HEK293 (cell line): ENCODE results near the gene SCN8A.

Source experiments
- CTCF ChIA-PET: fragments of 350-600 bp; formaldehyde crosslinking; extraction: SDS; loops from one replicate; lab custom pipeline; 2021; ENCODE audit warnings: antibody characterized with exemption; lab: Yijun Ruan, JAX
- POLR2A ChIA-PET: fragments of 300-600 bp; formaldehyde crosslinking; extraction: SDS; loops from one replicate; lab custom pipeline; 2020; ENCODE audit warnings: antibody characterized with exemption, inconsistent platforms; lab: Yijun Ruan, JAX
- H3K27ac ChIP-seq: fragments of 200-500 bp; sonication (Bioruptor generic); 2 replicates; pipeline ENCODE4 v1.5.1; 2014; ENCODE audit warnings: low read depth, low read length, control low read depth, inconsistent platforms; ENCODE audit errors: extremely low read depth
- H3K36me3 ChIP-seq, 2 experiments: fragments of 200-500 bp in 1 of 2; sonication (Bioruptor generic) in 1 of 2; 1 replicate in 1 of 2; 2 replicates in 1 of 2; pipeline ENCODE4 v1.5.1; 2014 to 2017; ENCODE audit warnings: inconsistent platforms in 2 of 2, low read length in 2 of 2; ENCODE audit not compliant: control insufficient read depth in 2 of 2, insufficient read depth in 1 of 2
- H3K4me1 ChIP-seq: fragments of 200-500 bp; sonication (Bioruptor generic); 2 replicates; pipeline ENCODE4 v1.5.1; 2014; ENCODE audit warnings: mild to moderate bottlenecking, low read length, inconsistent platforms; ENCODE audit not compliant: control insufficient read depth, insufficient read depth
- H3K4me3 ChIP-seq: 2 replicates; pipeline ENCODE4 v1.5.1; 2011; ENCODE audit warnings: low read depth, mild to moderate bottlenecking, control low read depth, low read length, moderate library complexity
- H3K9me3 ChIP-seq: fragments of 200-500 bp; sonication (Bioruptor generic); 2 replicates; pipeline ENCODE4 v1.5.1; 2014; ENCODE audit warnings: low read depth, low read length, inconsistent platforms; ENCODE audit not compliant: control insufficient read depth, insufficient read depth
- EGR2 ChIP-seq: fragments of 450-650 bp; formaldehyde crosslinking; IDR thresholded peaks from 2 replicates; pipeline ENCODE4 v1.5.1; 2016; ENCODE audit warnings: low read depth, missing biosample characterization, missing genetic modification characterization
- GLI2 ChIP-seq: fragments of 450-650 bp; formaldehyde crosslinking; IDR thresholded peaks from 2 replicates; pipeline ENCODE4; 2017; ENCODE audit warnings: missing biosample characterization, missing genetic modification characterization, low read depth, borderline replicate concordance
- GLIS2 ChIP-seq: fragments of 450-650 bp; formaldehyde crosslinking; IDR thresholded peaks from 2 replicates; pipeline ENCODE4 v1.5.1; 2016; ENCODE audit warnings: missing biosample characterization, missing genetic modification characterization
- KLF1 ChIP-seq: fragments of 450-650 bp; formaldehyde crosslinking; IDR thresholded peaks from 2 replicates; pipeline ENCODE4 v1.5.1; 2016; ENCODE audit warnings: missing biosample characterization, missing genetic modification characterization
- RBAK ChIP-seq: fragments of 450-650 bp; formaldehyde crosslinking; IDR thresholded peaks from 2 replicates; pipeline ENCODE4 v1.5.1; 2016; ENCODE audit warnings: missing biosample characterization, missing genetic modification characterization
- SCRT1 ChIP-seq: fragments of 450-650 bp; formaldehyde crosslinking; IDR thresholded peaks from 2 replicates; pipeline ENCODE4 v1.5.1; 2016; ENCODE audit warnings: missing biosample characterization, missing genetic modification characterization, borderline replicate concordance
- SP2 ChIP-seq: fragments of 450-650 bp; formaldehyde crosslinking; IDR thresholded peaks from 2 replicates; pipeline ENCODE4 v1.5.1; 2016; ENCODE audit warnings: missing biosample characterization, missing genetic modification characterization
- WT1 ChIP-seq: fragments of 450-650 bp; formaldehyde crosslinking; IDR thresholded peaks from 2 replicates; pipeline ENCODE4 v1.5.1; 2016; ENCODE audit warnings: missing biosample characterization, missing genetic modification characterization
- ZBTB20 ChIP-seq: fragments of 450-650 bp; formaldehyde crosslinking; IDR thresholded peaks from 2 replicates; pipeline ENCODE4 v1.5.1; 2016; ENCODE audit warnings: missing biosample characterization, missing genetic modification characterization
- ZFHX2 ChIP-seq: fragments of 450-650 bp; formaldehyde crosslinking; conservative IDR thresholded peaks from 2 replicates; pipeline ENCODE4 v1.5.1; 2016; ENCODE audit warnings: missing biosample characterization, missing genetic modification characterization
- ZNF132 ChIP-seq: fragments of 450-650 bp; formaldehyde crosslinking; IDR thresholded peaks from 2 replicates; pipeline ENCODE4 v1.5.1; 2017; ENCODE audit warnings: missing biosample characterization, missing genetic modification characterization, borderline replicate concordance
- ZNF184 ChIP-seq: fragments of 450-650 bp; IDR thresholded peaks from 2 replicates; pipeline ENCODE4 v1.5.1; 2018; ENCODE audit warnings: missing biosample characterization, mild to moderate bottlenecking, missing genetic modification characterization
- ZNF341 ChIP-seq: fragments of 450-650 bp; formaldehyde crosslinking; IDR thresholded peaks from 2 replicates; pipeline ENCODE4; 2016; ENCODE audit warnings: low read depth, missing biosample characterization, missing genetic modification characterization
- ZNF548 ChIP-seq: fragments of 450-650 bp; formaldehyde crosslinking; IDR thresholded peaks from 2 replicates; pipeline ENCODE4 v1.5.1; 2016; ENCODE audit warnings: missing biosample characterization, missing genetic modification characterization
- ZNF600 ChIP-seq: fragments of 450-650 bp; formaldehyde crosslinking; IDR thresholded peaks from 2 replicates; pipeline ENCODE4 v1.5.1; 2016; ENCODE audit warnings: missing biosample characterization, missing genetic modification characterization
- ZNF768 ChIP-seq: fragments of 450-650 bp; formaldehyde crosslinking; IDR thresholded peaks from 2 replicates; pipeline ENCODE4 v1.5.1; 2018; ENCODE audit warnings: missing biosample characterization, mild to moderate bottlenecking, missing genetic modification characterization
- ZNF791 ChIP-seq: fragments of 450-650 bp; formaldehyde crosslinking; IDR thresholded peaks from 2 replicates; pipeline ENCODE4 v1.5.1; 2016; ENCODE audit warnings: missing biosample characterization, missing genetic modification characterization
- TF ChIP-seq, protein P1 (sequence below): fragments of 450-650 bp; formaldehyde crosslinking; IDR thresholded peaks from 2 replicates; pipeline ENCODE4 v1.5.1; 2016; ENCODE audit warnings: missing biosample characterization, missing genetic modification characterization, borderline replicate concordance
- TF ChIP-seq, protein P2 (sequence below): fragments of 450-650 bp; formaldehyde crosslinking; IDR thresholded peaks from 2 replicates; pipeline ENCODE4 v1.5.1; 2017; ENCODE audit warnings: missing biosample characterization, missing genetic modification characterization
- TF ChIP-seq, protein P3 (sequence below): fragments of 450-650 bp; formaldehyde crosslinking; IDR thresholded peaks from 2 replicates; pipeline ENCODE4 v1.5.1; 2016; ENCODE audit warnings: missing biosample characterization, missing genetic modification characterization
- TF ChIP-seq, protein P4 (sequence below): fragments of 450-650 bp; formaldehyde crosslinking; IDR thresholded peaks from 2 replicates; pipeline ENCODE4 v1.5.1; 2016; ENCODE audit warnings: missing biosample characterization, missing genetic modification characterization
- TF ChIP-seq, protein P5 (sequence below): fragments of 450-650 bp; formaldehyde crosslinking; IDR thresholded peaks from 2 replicates; pipeline ENCODE4 v1.5.1; 2016; ENCODE audit warnings: missing biosample characterization, missing genetic modification characterization
- TF ChIP-seq, protein P6 (sequence below): fragments of 450-650 bp; formaldehyde crosslinking; IDR thresholded peaks from 2 replicates; pipeline ENCODE4 v1.5.1; 2016; ENCODE audit warnings: missing biosample characterization, missing genetic modification characterization

Gene SCN8A

DNA sequence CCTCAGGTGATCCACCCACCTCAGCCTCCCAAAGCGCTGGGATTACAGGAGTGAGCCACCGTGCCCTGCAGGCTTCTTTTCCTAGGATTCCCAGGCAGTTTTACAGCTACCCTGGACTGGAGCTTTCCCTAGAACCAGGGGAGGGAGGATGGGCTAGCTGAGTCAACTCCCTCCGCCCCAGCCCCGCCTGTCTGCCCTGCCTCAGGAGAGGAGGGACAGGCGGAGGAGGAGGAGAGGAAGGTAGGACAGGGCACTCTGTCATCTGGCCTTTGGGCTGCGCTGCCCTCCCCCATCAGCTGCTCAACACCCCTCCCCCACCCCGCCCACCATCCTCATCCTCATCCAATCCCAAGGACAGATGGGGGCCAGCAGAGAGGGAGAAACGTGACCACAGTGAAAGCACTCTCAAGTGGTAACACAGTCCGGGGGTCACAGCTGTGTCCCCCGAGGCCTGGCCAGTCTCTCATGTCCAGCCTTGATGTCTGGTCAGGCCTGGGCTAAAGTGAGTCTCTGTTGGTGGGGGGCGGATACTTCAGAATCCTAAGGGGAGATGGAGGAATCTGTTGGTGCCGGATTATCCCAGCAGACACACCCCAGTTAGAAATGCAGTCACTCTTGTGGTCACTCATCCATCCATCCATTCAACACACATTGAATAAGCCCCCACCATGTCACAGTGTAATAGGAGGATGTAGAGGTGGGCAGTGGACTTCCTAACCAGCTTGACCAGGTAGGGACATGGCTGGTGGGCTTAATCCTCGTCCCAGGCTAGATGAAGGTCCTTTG, 245.2 kb downstream of the SCN8A start:
- POLR2A ChIA-PET, result no interaction called here

DNA sequence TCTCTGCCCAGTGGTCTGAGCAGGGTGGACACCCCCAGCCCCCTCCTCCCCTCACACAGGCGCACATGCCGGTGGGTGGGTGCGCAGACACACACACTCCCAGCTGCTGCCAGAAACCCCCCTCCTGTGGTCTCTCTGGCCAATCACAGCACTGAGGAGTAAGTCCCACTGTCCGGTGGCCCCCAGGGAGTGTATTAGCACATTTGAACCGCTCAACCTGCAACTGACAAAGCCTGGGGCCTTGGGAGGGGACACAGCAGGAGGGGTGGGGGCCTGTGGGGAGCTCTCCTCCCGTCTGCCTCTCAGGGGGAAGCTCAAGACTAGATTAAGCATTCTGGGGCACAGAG, 245.8 kb downstream of the SCN8A start:
- Histone ChIP-seq H3K4me1 (0 out of 2 replicates have a peak, but pooled peaks cover 3% of the 10 kb centered on the region), H3K4me3 (no peak overlapping the region), H3K36me3 (no peaks in the 10 kb centered on the region), H3K27ac (no peak overlapping the region), H3K9me3 (no peaks in the 10 kb centered on the region)
- CTCF ChIA-PET, result interaction anchor here (0.6 to 2.7 kb wide), 2 partner anchors 13 to 240 kb away, joined by 3 to 13 read pairs; no protein-coding TSS in a partner anchor
- TF ChIP-seq, protein P1, sequence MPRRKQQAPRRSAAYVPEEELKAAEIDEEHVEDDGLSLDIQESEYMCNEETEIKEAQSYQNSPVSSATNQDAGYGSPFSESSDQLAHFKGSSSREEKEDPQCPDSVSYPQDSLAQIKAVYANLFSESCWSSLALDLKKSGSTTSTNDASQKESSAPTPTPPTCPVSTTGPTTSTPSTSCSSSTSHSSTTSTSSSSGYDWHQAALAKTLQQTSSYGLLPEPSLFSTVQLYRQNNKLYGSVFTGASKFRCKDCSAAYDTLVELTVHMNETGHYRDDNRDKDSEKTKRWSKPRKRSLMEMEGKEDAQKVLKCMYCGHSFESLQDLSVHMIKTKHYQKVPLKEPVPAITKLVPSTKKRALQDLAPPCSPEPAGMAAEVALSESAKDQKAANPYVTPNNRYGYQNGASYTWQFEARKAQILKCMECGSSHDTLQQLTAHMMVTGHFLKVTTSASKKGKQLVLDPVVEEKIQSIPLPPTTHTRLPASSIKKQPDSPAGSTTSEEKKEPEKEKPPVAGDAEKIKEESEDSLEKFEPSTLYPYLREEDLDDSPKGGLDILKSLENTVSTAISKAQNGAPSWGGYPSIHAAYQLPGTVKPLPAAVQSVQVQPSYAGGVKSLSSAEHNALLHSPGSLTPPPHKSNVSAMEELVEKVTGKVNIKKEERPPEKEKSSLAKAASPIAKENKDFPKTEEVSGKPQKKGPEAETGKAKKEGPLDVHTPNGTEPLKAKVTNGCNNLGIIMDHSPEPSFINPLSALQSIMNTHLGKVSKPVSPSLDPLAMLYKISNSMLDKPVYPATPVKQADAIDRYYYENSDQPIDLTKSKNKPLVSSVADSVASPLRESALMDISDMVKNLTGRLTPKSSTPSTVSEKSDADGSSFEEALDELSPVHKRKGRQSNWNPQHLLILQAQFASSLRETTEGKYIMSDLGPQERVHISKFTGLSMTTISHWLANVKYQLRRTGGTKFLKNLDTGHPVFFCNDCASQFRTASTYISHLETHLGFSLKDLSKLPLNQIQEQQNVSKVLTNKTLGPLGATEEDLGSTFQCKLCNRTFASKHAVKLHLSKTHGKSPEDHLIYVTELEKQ (tag by site-specific recombination), result no peak
- no peak for TF ChIP-seq SCRT1 (tag by site-specific recombination)
- no peak for TF ChIP-seq ZNF132 (tag by site-specific recombination)
- no peak for TF ChIP-seq GLI2
- TF ChIP-seq, protein P2, sequence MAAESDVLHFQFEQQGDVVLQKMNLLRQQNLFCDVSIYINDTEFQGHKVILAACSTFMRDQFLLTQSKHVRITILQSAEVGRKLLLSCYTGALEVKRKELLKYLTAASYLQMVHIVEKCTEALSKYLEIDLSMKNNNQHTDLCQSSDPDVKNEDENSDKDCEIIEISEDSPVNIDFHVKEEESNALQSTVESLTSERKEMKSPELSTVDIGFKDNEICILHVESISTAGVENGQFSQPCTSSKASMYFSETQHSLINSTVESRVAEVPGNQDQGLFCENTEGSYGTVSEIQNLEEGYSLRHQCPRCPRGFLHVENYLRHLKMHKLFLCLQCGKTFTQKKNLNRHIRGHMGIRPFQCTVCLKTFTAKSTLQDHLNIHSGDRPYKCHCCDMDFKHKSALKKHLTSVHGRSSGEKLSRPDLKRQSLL, result no peak
- TF ChIP-seq ZNF184 (tag by site-specific recombination), result no peak
- TF ChIP-seq ZNF548, result no peak
- TF ChIP-seq, protein P3, sequence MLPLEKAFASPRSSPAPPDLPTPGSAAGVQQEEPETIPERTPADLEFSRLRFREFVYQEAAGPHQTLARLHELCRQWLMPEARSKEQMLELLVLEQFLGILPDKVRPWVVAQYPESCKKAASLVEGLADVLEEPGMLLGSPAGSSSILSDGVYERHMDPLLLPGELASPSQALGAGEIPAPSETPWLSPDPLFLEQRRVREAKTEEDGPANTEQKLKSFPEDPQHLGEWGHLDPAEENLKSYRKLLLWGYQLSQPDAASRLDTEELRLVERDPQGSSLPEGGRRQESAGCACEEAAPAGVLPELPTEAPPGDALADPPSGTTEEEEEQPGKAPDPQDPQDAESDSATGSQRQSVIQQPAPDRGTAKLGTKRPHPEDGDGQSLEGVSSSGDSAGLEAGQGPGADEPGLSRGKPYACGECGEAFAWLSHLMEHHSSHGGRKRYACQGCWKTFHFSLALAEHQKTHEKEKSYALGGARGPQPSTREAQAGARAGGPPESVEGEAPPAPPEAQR, result no peak
- TF ChIP-seq RBAK (tag by site-specific recombination), result no peak
- TF ChIP-seq, protein P4, sequence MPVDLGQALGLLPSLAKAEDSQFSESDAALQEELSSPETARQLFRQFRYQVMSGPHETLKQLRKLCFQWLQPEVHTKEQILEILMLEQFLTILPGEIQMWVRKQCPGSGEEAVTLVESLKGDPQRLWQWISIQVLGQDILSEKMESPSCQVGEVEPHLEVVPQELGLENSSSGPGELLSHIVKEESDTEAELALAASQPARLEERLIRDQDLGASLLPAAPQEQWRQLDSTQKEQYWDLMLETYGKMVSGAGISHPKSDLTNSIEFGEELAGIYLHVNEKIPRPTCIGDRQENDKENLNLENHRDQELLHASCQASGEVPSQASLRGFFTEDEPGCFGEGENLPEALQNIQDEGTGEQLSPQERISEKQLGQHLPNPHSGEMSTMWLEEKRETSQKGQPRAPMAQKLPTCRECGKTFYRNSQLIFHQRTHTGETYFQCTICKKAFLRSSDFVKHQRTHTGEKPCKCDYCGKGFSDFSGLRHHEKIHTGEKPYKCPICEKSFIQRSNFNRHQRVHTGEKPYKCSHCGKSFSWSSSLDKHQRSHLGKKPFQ (tag by site-specific recombination), result no peak
- TF ChIP-seq ZBTB20 (tag by site-specific recombination), result no peak
- TF ChIP-seq ZNF768 (tag by site-specific recombination), result no peak
- POLR2A ChIA-PET, result no interaction called here

More for the DNA sequence above, 245.2 kb downstream of the SCN8A start:
- Histone ChIP-seq H3K27ac (no peak overlapping the region), H3K36me3 (no peaks in the 10 kb centered on the region), H3K4me3 (no peak overlapping the region), H3K4me1 (0 out of 2 replicates have a peak, but pooled peaks cover 3% of the 10 kb centered on the region), H3K9me3 (no peaks in the 10 kb centered on the region)
- CTCF ChIA-PET, result interaction anchor here (0.8 to 2.7 kb wide), 2 partner anchors 12 to 15 kb away, joined by 3 to 13 read pairs; no protein-coding TSS in a partner anchor
- TF ChIP-seq, protein P5, sequence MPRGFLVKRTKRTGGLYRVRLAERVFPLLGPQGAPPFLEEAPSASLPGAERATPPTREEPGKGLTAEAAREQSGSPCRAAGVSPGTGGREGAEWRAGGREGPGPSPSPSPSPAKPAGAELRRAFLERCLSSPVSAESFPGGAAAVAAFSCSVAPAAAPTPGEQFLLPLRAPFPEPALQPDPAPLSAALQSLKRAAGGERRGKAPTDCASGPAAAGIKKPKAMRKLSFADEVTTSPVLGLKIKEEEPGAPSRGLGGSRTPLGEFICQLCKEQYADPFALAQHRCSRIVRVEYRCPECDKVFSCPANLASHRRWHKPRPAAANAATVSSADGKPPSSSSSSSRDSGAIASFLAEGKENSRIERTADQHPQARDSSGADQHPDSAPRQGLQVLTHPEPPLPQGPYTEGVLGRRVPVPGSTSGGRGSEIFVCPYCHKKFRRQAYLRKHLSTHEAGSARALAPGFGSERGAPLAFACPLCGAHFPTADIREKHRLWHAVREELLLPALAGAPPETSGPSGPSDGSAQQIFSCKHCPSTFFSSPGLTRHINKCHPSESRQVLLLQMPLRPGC (tag by site-specific recombination), result no peak
- TF ChIP-seq ZFHX2 (tag by site-specific recombination), result peak; percentile 58; the same call in 1 of the 2 replicates
- TF ChIP-seq GLIS2 (tag by site-specific recombination), result no peak
- peak; percentile 50 for TF ChIP-seq SP2 (tag by site-specific recombination)
- TF ChIP-seq, protein P6, sequence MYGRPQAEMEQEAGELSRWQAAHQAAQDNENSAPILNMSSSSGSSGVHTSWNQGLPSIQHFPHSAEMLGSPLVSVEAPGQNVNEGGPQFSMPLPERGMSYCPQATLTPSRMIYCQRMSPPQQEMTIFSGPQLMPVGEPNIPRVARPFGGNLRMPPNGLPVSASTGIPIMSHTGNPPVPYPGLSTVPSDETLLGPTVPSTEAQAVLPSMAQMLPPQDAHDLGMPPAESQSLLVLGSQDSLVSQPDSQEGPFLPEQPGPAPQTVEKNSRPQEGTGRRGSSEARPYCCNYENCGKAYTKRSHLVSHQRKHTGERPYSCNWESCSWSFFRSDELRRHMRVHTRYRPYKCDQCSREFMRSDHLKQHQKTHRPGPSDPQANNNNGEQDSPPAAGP, result peak; percentile 60; the same call in 1 of the 2 replicates
- TF ChIP-seq EGR2, result peak; percentile 59
- no peak for TF ChIP-seq ZNF791 (tag by site-specific recombination)
- peak; percentile 86 for TF ChIP-seq KLF1 (tag by site-specific recombination)
- TF ChIP-seq ZNF341, result 0 out of 2 replicates have a peak, but pooled peaks have one; percentile 19
- peak; percentile 39; the same call in 1 of the 2 replicates for TF ChIP-seq ZNF600 (tag by site-specific recombination)
- peak; percentile 40; the same call in 1 of the 2 replicates for TF ChIP-seq WT1 (tag by site-specific recombination)
